Neural crest cell (in vitro differentiated cells): ENCODE measurements around the gene CCDC91. TPM values are rescaled to one million over a fixed set of nuclear protein-coding genes. Genes with fewer than 3 reads are reported as not detected.

Source experiments
- DNase-seq: peaks from one replicate; pipeline ENCODE4 v3.0.0; 2021; ENCODE audit warnings: low read depth, mixed read lengths, low spot score
- H3K27ac Mint-ChIP-seq: one replicate; pipeline ENCODE4 v1.8.0; 2021; ENCODE audit warnings: mild to moderate bottlenecking, mixed read lengths; ENCODE audit not compliant: unreplicated experiment
- H3K27me3 Mint-ChIP-seq: 2 replicates; pipeline ENCODE4 v1.8.0; 2021; ENCODE audit warnings: low read depth, mild to moderate bottlenecking, mixed read lengths
- H3K36me3 Mint-ChIP-seq: 2 replicates; pipeline ENCODE4 v1.8.0; 2021; ENCODE audit warnings: low read depth, mild to moderate bottlenecking, mixed read lengths
- H3K4me1 Mint-ChIP-seq: 2 replicates; pipeline ENCODE4 v1.8.0; 2021; ENCODE audit warnings: mixed read lengths
- H3K4me3 Mint-ChIP-seq: one replicate; pipeline ENCODE4 v1.8.0; 2021; ENCODE audit warnings: mild to moderate bottlenecking, mixed read lengths
- H3K9me3 Mint-ChIP-seq: 2 replicates; pipeline ENCODE4 v1.8.0; 2021; ENCODE audit warnings: mixed read lengths
- total RNA-seq: library from RNA; stranded (reverse); gene quantifications from 2 replicates; pipeline ENCODE4 v1.2.1, GENCODE V29; 2021
- TF ChIP-seq, protein P1 (sequence below): fragments of 200-600 bp; sonication (generic); conservative IDR thresholded peaks from 2 replicates; pipeline ENCODE4 v1.5.0; 2021; ENCODE audit warnings: antibody characterized with exemption, mild to moderate bottlenecking

The CCDC91 gene
- total RNA-seq, 1 donor from 2014 or later = 13.9 TPM

DNA sequence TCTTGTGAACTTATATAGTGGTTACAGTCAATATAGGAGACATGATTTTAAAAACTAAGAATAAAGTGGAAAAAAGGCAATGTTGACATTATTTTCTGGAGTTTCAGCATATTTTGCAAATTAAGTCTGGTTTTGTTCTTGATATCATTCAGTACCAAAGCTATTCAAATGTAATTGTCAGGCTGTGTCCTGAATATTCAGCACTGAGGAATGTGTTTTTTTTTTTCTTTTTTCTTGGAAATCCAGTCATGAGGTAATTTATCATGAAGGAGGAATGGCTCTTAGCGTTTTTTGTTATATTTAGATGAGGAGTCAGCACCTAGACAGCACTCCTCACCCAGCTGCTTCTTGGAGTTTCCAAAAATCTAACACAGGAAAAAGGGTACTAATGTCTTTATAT, 225.5 kb downstream of the CCDC91 start:
- Mint-ChIP-seq H3K27ac (no peak overlapping the region), H3K4me3 (no peak overlapping the region), H3K9me3 (peaks cover 4% of the 10 kb centered on the region), H3K4me1 (no peaks in the 10 kb centered on the region), H3K36me3 (peaks cover 4% of the 10 kb centered on the region), H3K27me3 (no peaks in the 10 kb centered on the region)
- no peak for DNase-seq
- TF ChIP-seq, protein P1, sequence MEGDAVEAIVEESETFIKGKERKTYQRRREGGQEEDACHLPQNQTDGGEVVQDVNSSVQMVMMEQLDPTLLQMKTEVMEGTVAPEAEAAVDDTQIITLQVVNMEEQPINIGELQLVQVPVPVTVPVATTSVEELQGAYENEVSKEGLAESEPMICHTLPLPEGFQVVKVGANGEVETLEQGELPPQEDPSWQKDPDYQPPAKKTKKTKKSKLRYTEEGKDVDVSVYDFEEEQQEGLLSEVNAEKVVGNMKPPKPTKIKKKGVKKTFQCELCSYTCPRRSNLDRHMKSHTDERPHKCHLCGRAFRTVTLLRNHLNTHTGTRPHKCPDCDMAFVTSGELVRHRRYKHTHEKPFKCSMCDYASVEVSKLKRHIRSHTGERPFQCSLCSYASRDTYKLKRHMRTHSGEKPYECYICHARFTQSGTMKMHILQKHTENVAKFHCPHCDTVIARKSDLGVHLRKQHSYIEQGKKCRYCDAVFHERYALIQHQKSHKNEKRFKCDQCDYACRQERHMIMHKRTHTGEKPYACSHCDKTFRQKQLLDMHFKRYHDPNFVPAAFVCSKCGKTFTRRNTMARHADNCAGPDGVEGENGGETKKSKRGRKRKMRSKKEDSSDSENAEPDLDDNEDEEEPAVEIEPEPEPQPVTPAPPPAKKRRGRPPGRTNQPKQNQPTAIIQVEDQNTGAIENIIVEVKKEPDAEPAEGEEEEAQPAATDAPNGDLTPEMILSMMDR = no peak

DNA sequence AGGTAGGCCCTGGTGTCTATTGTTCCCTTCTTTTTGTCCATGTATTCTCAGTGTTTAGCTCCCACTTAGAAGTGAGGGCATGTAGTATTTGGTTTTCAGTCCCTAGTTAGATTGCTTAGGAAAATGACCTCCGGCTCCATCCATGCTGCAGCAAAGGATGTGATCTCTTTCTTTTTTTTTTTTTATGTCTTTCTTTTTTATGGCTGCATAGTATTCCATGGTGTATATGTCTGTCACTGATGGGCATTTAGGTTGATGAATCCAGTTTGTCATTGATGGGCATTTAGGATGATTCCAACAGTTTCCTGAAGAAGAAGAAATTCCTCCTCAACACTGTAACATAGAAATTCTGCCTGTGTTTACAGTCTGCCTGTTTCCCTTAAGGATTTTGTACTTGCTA, 231.1 kb downstream of the CCDC91 start:
- no peak for DNase-seq
- Mint-ChIP-seq H3K4me1 (no peaks in the 10 kb centered on the region), H3K4me3 (no peak overlapping the region), H3K9me3 (peaks cover 2% of the 10 kb centered on the region), H3K36me3 (peaks cover 2% of the 10 kb centered on the region), H3K27me3 (no peaks in the 10 kb centered on the region), H3K27ac (no peak overlapping the region)
- TF ChIP-seq, protein P1 = no peak

DNA sequence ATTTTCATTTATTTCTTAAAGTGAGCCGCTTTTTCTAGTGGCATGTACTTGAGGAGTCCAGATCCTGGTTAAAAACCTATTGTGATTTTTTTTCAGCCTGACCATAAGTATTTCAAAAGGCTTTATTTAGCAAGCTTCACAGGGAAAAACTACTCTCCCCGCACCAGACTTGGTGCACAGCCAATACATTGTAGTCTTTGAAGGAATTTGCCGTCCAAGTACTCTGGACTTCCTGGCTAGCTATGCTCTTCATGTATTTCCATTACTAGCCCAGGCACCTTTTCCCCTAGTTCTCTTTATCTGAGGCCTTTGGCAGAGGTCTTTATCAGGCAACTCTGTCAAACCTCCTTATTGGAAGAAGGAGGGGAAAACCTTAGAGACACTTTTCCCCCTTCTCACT, 234.7 kb downstream of the CCDC91 start:
- H3K27ac Mint-ChIP-seq = no peak overlapping the region
- H3K36me3 Mint-ChIP-seq = peaks cover 2% of the 10 kb centered on the region

DNA sequence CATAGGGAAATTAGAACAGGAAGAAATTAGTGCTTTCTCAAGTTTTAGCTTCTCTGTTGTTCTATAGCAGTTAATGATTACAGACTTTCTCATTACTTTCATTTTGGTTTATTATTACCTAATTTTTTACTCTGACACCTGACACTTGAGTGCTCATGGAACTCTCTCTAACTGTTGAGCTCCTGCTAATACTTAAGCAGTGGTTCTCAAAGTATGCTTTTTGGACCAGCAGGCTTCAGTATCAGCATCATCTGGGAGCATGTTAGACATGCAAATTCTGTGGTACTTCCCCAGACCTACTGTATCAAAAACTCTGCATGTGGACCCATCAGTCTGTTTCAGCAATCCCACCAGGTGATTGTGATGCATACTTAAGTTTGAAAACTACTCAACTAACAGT, 235.3 kb downstream of the CCDC91 start:
- Mint-ChIP-seq H3K4me1 (no peaks in the 10 kb centered on the region), H3K9me3 (peaks cover 6% of the 10 kb centered on the region), H3K27me3 (no peaks in the 10 kb centered on the region), H3K4me3 (no peak overlapping the region), H3K36me3 (peaks cover 2% of the 10 kb centered on the region), H3K27ac (no peak overlapping the region)
- no peak for DNase-seq
- TF ChIP-seq, protein P1 = no peak

More for the DNA sequence above, 234.7 kb downstream of the CCDC91 start:
- H3K4me3 Mint-ChIP-seq = no peak overlapping the region
- TF ChIP-seq, protein P1 = no peak
- H3K27me3 Mint-ChIP-seq = no peaks in the 10 kb centered on the region
- DNase-seq = no peak
- H3K4me1 Mint-ChIP-seq = no peaks in the 10 kb centered on the region
- peaks cover 6% of the 10 kb centered on the region for H3K9me3 Mint-ChIP-seq

DNA sequence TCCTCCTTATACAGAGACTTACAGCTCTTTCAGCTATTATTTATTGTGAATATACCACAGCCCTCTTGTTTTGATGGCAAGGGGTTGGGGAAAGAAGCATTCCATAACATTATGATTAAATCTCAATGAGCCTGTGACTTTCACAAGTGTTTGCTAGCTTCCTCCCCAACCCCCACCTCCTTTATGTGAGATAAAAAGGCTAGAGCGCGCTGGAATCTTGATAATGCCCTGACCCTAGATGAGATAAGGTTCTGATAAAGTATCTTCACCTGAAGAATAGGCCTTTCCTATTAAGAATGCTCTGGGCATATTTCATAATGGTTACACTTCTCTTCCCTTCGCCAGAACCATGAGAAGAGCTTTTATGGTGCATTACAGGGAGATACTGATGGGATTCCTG, 236.8 kb downstream of the CCDC91 start:
- DNase-seq = no peak
- no peak overlapping the region for H3K27ac Mint-ChIP-seq
- no peaks in the 10 kb centered on the region for H3K4me1 Mint-ChIP-seq
- H3K27me3 Mint-ChIP-seq = no peaks in the 10 kb centered on the region
- H3K4me3 Mint-ChIP-seq = no peak overlapping the region
- no peaks in the 10 kb centered on the region for H3K36me3 Mint-ChIP-seq
- peaks cover 4% of the 10 kb centered on the region for H3K9me3 Mint-ChIP-seq
- TF ChIP-seq, protein P1 = no peak
